Measurements from ENCODE around the gene HES6.

- TF ChIP-seq CTCF (IDR thresholded peaks at IDR 0.05) (no peak), POLR2A (IDR thresholded peaks at IDR 0.05) (no peak), POLR2AphosphoS5 (IDR thresholded peaks at IDR 0.05; ENCODE audit: insufficient read depth in 1 of 2, low read depth in 1 of 2) (no peak)
Observed at GRCh38 chr2:238272156-238272555, 32.3 kb upstream of the HES6 start.

Measured in vagina (tissue), 2 donors.